ENCODE measurements around the gene RABEP2. TPM values are rescaled to one million over a fixed set of nuclear protein-coding genes. Genes with fewer than 3 reads are reported as not detected.
"Not testable (repeated sequence)": the region's sequence is repeated elsewhere in the genome, so short reads cannot be mapped to it uniquely, and the experiment has no call there.

RABEP2 gene
- polyA plus RNA-seq, 1 donor (not counting 4 experiments of a cell fraction or from before 2014, with no cell fraction given) = 8.7 TPM

DNA sequence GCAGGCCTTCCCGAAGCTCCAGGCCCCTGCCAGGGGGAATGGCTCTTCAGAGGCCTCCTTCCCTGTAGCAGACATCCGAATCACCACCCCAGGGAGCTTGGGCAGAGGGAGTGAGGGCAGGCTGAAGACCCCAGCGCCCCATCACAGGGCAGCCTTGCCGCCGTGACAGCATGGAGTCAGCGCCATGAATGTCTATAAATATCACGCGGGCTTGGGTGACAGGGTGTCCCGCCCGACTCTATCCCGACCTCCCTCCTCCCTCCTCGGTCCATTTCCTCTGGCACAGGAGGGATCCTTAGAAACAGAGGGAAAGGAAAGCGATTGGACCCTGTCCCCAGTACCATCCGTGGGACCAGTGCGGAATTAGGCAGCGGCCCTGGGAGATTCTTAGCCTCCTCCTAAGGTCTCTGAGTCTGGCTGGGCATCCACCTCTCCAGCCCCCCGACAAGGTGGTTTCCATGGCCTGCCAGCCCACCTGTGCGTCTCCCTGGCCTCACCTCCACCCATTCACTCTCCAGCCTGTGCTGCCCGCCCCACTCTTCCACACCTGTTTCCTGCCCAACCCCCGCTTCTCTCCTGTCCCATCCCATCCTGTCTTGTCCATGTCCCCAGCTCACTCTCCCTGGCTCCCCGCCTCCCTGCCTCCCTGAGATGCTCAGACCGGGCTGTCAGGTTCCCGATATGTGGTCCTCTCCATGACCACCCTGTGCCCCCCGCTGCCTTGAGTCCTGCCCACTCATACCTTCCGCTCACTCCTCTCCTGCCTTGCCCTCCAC lies 41.6 kb downstream of the RABEP2 start:
- H3K9me1 ChIP-seq (ENCODE audit: control insufficient read depth, extremely low read depth, insufficient read depth, low read length) = no peaks in the 10 kb centered on the region
- DNase-seq (ENCODE audit: low read depth, low spot score) (no peak), FAIRE-seq (no peak)
- no peak overlapping the region for H3K9ac ChIP-seq (ENCODE audit: control insufficient read depth, extremely low read depth, insufficient read depth, low read length)
- H3K4me3 ChIP-seq (ENCODE audit: control insufficient read depth in 2 of 3, extremely low read depth in 1 of 3, insufficient read depth in 2 of 3, low read depth in 1 of 3, low read length in 3 of 3) = no peak overlapping the region
- H4K20me1 ChIP-seq (ENCODE audit: control insufficient read depth, extremely low read depth, insufficient read depth, low read length) = no peaks in the 10 kb centered on the region
- no peaks in the 10 kb centered on the region for H3K36me3 ChIP-seq (ENCODE audit: control insufficient read depth in 2 of 2, extremely low read depth in 1 of 2, insufficient read depth in 2 of 2, low read length in 2 of 2)
- no peak for TF ChIP-seq EZH2 (IDR thresholded peaks at IDR 0.05; ENCODE audit: low read length)
- TF ChIP-seq, protein P1, sequence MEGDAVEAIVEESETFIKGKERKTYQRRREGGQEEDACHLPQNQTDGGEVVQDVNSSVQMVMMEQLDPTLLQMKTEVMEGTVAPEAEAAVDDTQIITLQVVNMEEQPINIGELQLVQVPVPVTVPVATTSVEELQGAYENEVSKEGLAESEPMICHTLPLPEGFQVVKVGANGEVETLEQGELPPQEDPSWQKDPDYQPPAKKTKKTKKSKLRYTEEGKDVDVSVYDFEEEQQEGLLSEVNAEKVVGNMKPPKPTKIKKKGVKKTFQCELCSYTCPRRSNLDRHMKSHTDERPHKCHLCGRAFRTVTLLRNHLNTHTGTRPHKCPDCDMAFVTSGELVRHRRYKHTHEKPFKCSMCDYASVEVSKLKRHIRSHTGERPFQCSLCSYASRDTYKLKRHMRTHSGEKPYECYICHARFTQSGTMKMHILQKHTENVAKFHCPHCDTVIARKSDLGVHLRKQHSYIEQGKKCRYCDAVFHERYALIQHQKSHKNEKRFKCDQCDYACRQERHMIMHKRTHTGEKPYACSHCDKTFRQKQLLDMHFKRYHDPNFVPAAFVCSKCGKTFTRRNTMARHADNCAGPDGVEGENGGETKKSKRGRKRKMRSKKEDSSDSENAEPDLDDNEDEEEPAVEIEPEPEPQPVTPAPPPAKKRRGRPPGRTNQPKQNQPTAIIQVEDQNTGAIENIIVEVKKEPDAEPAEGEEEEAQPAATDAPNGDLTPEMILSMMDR (optimal IDR thresholded peaks at IDR 0.05 in 1 of 3, IDR thresholded peaks at IDR 0.05 in 1 of 3, conservative IDR thresholded peaks at IDR 0.05 in 1 of 3; ENCODE audit: extremely low read depth in 1 of 3, insufficient read depth in 2 of 3, low read length in 3 of 3) = no peak
- H3K79me2 ChIP-seq (ENCODE audit: control insufficient read depth, insufficient read depth, low read length) = no peaks in the 10 kb centered on the region
- dilution Hi-C loops (cut with MboI; ENCODE audit: extremely low pct_ligation_motif_present, low sequenced_read_pairs) = no loop called here
- H3K27ac ChIP-seq (ENCODE audit: control insufficient read depth, insufficient read depth, low read length) = no peak overlapping the region
- H3K9me3 ChIP-seq (ENCODE audit: control insufficient read depth, low read depth, low read length) = no peaks in the 10 kb centered on the region
- no peak overlapping the region for H2AFZ ChIP-seq (ENCODE audit: control insufficient read depth, low read length)
- peaks cover 14% of the 10 kb centered on the region for H3K4me1 ChIP-seq (ENCODE audit: control insufficient read depth, extremely low read depth, insufficient read depth, low read length)
- H3K27me3 ChIP-seq (ENCODE audit: control insufficient read depth, extremely low read depth, insufficient read depth, low read length) = peaks cover 25% of the 10 kb centered on the region
- H3K4me2 ChIP-seq (ENCODE audit: control insufficient read depth, extremely low read depth, insufficient read depth, low read depth, low read length) = no peak overlapping the region

GRCh38 chr16:28882551-28883160 lies 42.4 kb downstream of the RABEP2 start:
- Histone ChIP-seq H3K4me1 (ENCODE audit: control insufficient read depth, extremely low read depth, insufficient read depth, low read length) (peaks cover 14% of the 10 kb centered on the region), H2AFZ (ENCODE audit: control insufficient read depth, low read length) (no peak overlapping the region), H3K4me3 (ENCODE audit: control insufficient read depth in 2 of 3, extremely low read depth in 1 of 3, insufficient read depth in 2 of 3, low read depth in 1 of 3, low read length in 3 of 3) (no peak overlapping the region), H3K79me2 (ENCODE audit: control insufficient read depth, insufficient read depth, low read length) (no peaks in the 10 kb centered on the region), H3K9ac (ENCODE audit: control insufficient read depth, extremely low read depth, insufficient read depth, low read length) (no peak overlapping the region), H3K4me2 (ENCODE audit: control insufficient read depth, extremely low read depth, insufficient read depth, low read depth, low read length) (no peak overlapping the region), H3K9me3 (ENCODE audit: control insufficient read depth, low read depth, low read length) (no peaks in the 10 kb centered on the region), H3K36me3 (ENCODE audit: control insufficient read depth in 2 of 2, extremely low read depth in 1 of 2, insufficient read depth in 2 of 2, low read length in 2 of 2) (no peaks in the 10 kb centered on the region), H3K27ac (ENCODE audit: control insufficient read depth, insufficient read depth, low read length) (no peak overlapping the region), H3K9me1 (ENCODE audit: control insufficient read depth, extremely low read depth, insufficient read depth, low read length) (no peaks in the 10 kb centered on the region), H3K27me3 (ENCODE audit: control insufficient read depth, extremely low read depth, insufficient read depth, low read length) (peaks cover 25% of the 10 kb centered on the region), H4K20me1 (ENCODE audit: control insufficient read depth, extremely low read depth, insufficient read depth, low read length) (no peaks in the 10 kb centered on the region)
- FAIRE-seq = no peak
- DNase-seq (ENCODE audit: low read depth, low spot score) = no peak
- dilution Hi-C loops (cut with MboI; ENCODE audit: extremely low pct_ligation_motif_present, low sequenced_read_pairs) = no loop called here
- no peak for TF ChIP-seq EZH2 (IDR thresholded peaks at IDR 0.05; ENCODE audit: low read length)

- H4K20me1 ChIP-seq (ENCODE audit: control insufficient read depth, extremely low read depth, insufficient read depth, low read length); H3K4me3 ChIP-seq (ENCODE audit: control insufficient read depth in 2 of 3, extremely low read depth in 1 of 3, insufficient read depth in 2 of 3, low read depth in 1 of 3, low read length in 3 of 3); H3K36me3 ChIP-seq (ENCODE audit: control insufficient read depth in 2 of 2, extremely low read depth in 1 of 2, insufficient read depth in 2 of 2, low read length in 2 of 2); FAIRE-seq; H3K9ac ChIP-seq (ENCODE audit: control insufficient read depth, extremely low read depth, insufficient read depth, low read length); DNase-seq (ENCODE audit: low read depth, low spot score); dilution Hi-C loops (cut with MboI; ENCODE audit: extremely low pct_ligation_motif_present, low sequenced_read_pairs); H2AFZ ChIP-seq (ENCODE audit: control insufficient read depth, low read length); H3K79me2 ChIP-seq (ENCODE audit: control insufficient read depth, insufficient read depth, low read length); H3K4me2 ChIP-seq (ENCODE audit: control insufficient read depth, extremely low read depth, insufficient read depth, low read depth, low read length); H3K9me1 ChIP-seq (ENCODE audit: control insufficient read depth, extremely low read depth, insufficient read depth, low read length); H3K9me3 ChIP-seq (ENCODE audit: control insufficient read depth, low read depth, low read length); H3K27ac ChIP-seq (ENCODE audit: control insufficient read depth, insufficient read depth, low read length): not testable (repeated sequence)
- peaks cover 14% of the 10 kb centered on the region for H3K4me1 ChIP-seq (ENCODE audit: control insufficient read depth, extremely low read depth, insufficient read depth, low read length)
- peaks cover 25% of the 10 kb centered on the region for H3K27me3 ChIP-seq (ENCODE audit: control insufficient read depth, extremely low read depth, insufficient read depth, low read length)
Observed at GRCh38 chr16:28881565-28881964, 43.5 kb downstream of the RABEP2 start.
